HEK293 (cell line): ENCODE results near the gene SLC35F3.

ENCODE experiments used
- CTCF ChIA-PET: fragments of 350-600 bp; formaldehyde crosslinking; extraction: SDS; loops from one replicate; lab custom pipeline; 2021; ENCODE audit warnings: antibody characterized with exemption; lab: Yijun Ruan, JAX
- POLR2A ChIA-PET: fragments of 300-600 bp; formaldehyde crosslinking; extraction: SDS; loops from one replicate; lab custom pipeline; 2020; ENCODE audit warnings: antibody characterized with exemption, inconsistent platforms; lab: Yijun Ruan, JAX
- H3K27ac ChIP-seq: fragments of 200-500 bp; sonication (Bioruptor generic); 2 replicates; pipeline ENCODE4 v1.5.1; 2014; ENCODE audit warnings: low read depth, low read length, control low read depth, inconsistent platforms; ENCODE audit errors: extremely low read depth
- H3K36me3 ChIP-seq, 2 experiments: fragments of 200-500 bp in 1 of 2; sonication (Bioruptor generic) in 1 of 2; 1 replicate in 1 of 2; 2 replicates in 1 of 2; pipeline ENCODE4 v1.5.1; 2014 to 2017; ENCODE audit warnings: inconsistent platforms in 2 of 2, low read length in 2 of 2; ENCODE audit not compliant: control insufficient read depth in 2 of 2, insufficient read depth in 1 of 2
- H3K4me1 ChIP-seq: fragments of 200-500 bp; sonication (Bioruptor generic); 2 replicates; pipeline ENCODE4 v1.5.1; 2014; ENCODE audit warnings: mild to moderate bottlenecking, low read length, inconsistent platforms; ENCODE audit not compliant: control insufficient read depth, insufficient read depth
- H3K4me3 ChIP-seq: 2 replicates; pipeline ENCODE4 v1.5.1; 2011; ENCODE audit warnings: low read depth, mild to moderate bottlenecking, control low read depth, low read length, moderate library complexity
- H3K9me3 ChIP-seq: fragments of 200-500 bp; sonication (Bioruptor generic); 2 replicates; pipeline ENCODE4 v1.5.1; 2014; ENCODE audit warnings: low read depth, low read length, inconsistent platforms; ENCODE audit not compliant: control insufficient read depth, insufficient read depth
- EGR2 ChIP-seq: fragments of 450-650 bp; formaldehyde crosslinking; IDR thresholded peaks from 2 replicates; pipeline ENCODE4 v1.5.1; 2016; ENCODE audit warnings: low read depth, missing biosample characterization, missing genetic modification characterization
- HOXC10 ChIP-seq: sonication (generic); formaldehyde crosslinking; IDR thresholded peaks from 2 replicates; pipeline ENCODE4 v1.8.1; 2023; ENCODE audit warnings: mild to moderate bottlenecking, missing genetic modification reagents
- KLF7 ChIP-seq: fragments of 450-650 bp; formaldehyde crosslinking; IDR thresholded peaks from 2 replicates; pipeline ENCODE4 v1.5.1; 2016; ENCODE audit warnings: missing biosample characterization, missing genetic modification characterization, borderline replicate concordance
- OSR2 ChIP-seq: fragments of 450-650 bp; formaldehyde crosslinking; IDR thresholded peaks from 2 replicates; pipeline ENCODE4 v1.5.1; 2016; ENCODE audit warnings: missing biosample characterization, missing genetic modification characterization
- OVOL3 ChIP-seq: fragments of 450-650 bp; formaldehyde crosslinking; IDR thresholded peaks from 2 replicates; pipeline ENCODE4 v1.5.1; 2016; ENCODE audit warnings: missing biosample characterization, missing genetic modification characterization
- REPIN1 ChIP-seq: fragments of 450-650 bp; formaldehyde crosslinking; IDR thresholded peaks from 2 replicates; pipeline ENCODE4 v1.5.1; 2017; ENCODE audit warnings: missing biosample characterization, missing genetic modification characterization, low read depth
- SCRT1 ChIP-seq: fragments of 450-650 bp; formaldehyde crosslinking; IDR thresholded peaks from 2 replicates; pipeline ENCODE4 v1.5.1; 2016; ENCODE audit warnings: missing biosample characterization, missing genetic modification characterization, borderline replicate concordance
- ZEB2 ChIP-seq: fragments of 450-650 bp; formaldehyde crosslinking; IDR thresholded peaks from 2 replicates; pipeline ENCODE4 v1.5.1; 2016; ENCODE audit warnings: missing biosample characterization, missing genetic modification characterization
- ZFHX2 ChIP-seq: fragments of 450-650 bp; formaldehyde crosslinking; conservative IDR thresholded peaks from 2 replicates; pipeline ENCODE4 v1.5.1; 2016; ENCODE audit warnings: missing biosample characterization, missing genetic modification characterization
- ZNF10 ChIP-seq: fragments of 450-650 bp; formaldehyde crosslinking; IDR thresholded peaks from 2 replicates; pipeline ENCODE4 v1.5.1; 2017; ENCODE audit warnings: missing biosample characterization, missing genetic modification characterization
- ZNF132 ChIP-seq: fragments of 450-650 bp; formaldehyde crosslinking; IDR thresholded peaks from 2 replicates; pipeline ENCODE4 v1.5.1; 2017; ENCODE audit warnings: missing biosample characterization, missing genetic modification characterization, borderline replicate concordance
- ZNF157 ChIP-seq: fragments of 450-650 bp; formaldehyde crosslinking; IDR thresholded peaks from 2 replicates; pipeline ENCODE4 v1.5.1; 2016; ENCODE audit warnings: missing biosample characterization, missing genetic modification characterization
- ZNF202 ChIP-seq: fragments of 450-650 bp; formaldehyde crosslinking; IDR thresholded peaks from 2 replicates; pipeline ENCODE4 v1.5.1; 2016; ENCODE audit warnings: missing biosample characterization, missing genetic modification characterization, borderline replicate concordance
- ZNF292 ChIP-seq: fragments of 450-650 bp; formaldehyde crosslinking; IDR thresholded peaks from 2 replicates; pipeline ENCODE4 v1.5.1; 2016; ENCODE audit warnings: low read depth, missing biosample characterization, missing genetic modification characterization, borderline replicate concordance
- ZNF341 ChIP-seq: fragments of 450-650 bp; formaldehyde crosslinking; IDR thresholded peaks from 2 replicates; pipeline ENCODE4; 2016; ENCODE audit warnings: low read depth, missing biosample characterization, missing genetic modification characterization
- ZNF394 ChIP-seq: fragments of 450-650 bp; formaldehyde crosslinking; IDR thresholded peaks from 2 replicates; pipeline ENCODE4 v1.5.1; 2016; ENCODE audit warnings: missing biosample characterization, missing genetic modification characterization, mild to moderate bottlenecking, moderate library complexity, borderline replicate concordance
- ZNF514 ChIP-seq: fragments of 450-650 bp; formaldehyde crosslinking; IDR thresholded peaks from 2 replicates; pipeline ENCODE4 v1.5.1; 2016; ENCODE audit warnings: missing biosample characterization, missing genetic modification characterization
- ZNF548 ChIP-seq: fragments of 450-650 bp; formaldehyde crosslinking; IDR thresholded peaks from 2 replicates; pipeline ENCODE4 v1.5.1; 2016; ENCODE audit warnings: missing biosample characterization, missing genetic modification characterization
- ZNF555 ChIP-seq: fragments of 450-650 bp; formaldehyde crosslinking; conservative IDR thresholded peaks from 2 replicates; pipeline ENCODE4 v1.5.1; 2017; ENCODE audit warnings: missing biosample characterization, mild to moderate bottlenecking, missing genetic modification characterization, inconsistent platforms
- ZNF645 ChIP-seq: fragments of 450-650 bp; formaldehyde crosslinking; IDR thresholded peaks from 2 replicates; pipeline ENCODE4; 2016; ENCODE audit warnings: missing biosample characterization, missing genetic modification characterization
- ZNF677 ChIP-seq: fragments of 450-650 bp; IDR thresholded peaks from 2 replicates; pipeline ENCODE4 v1.5.0; 2018; ENCODE audit warnings: missing biosample characterization, mild to moderate bottlenecking, missing genetic modification characterization, moderate library complexity
- ZNF785 ChIP-seq: fragments of 450-650 bp; formaldehyde crosslinking; IDR thresholded peaks from 2 replicates; pipeline ENCODE4 v1.5.1; 2016; ENCODE audit warnings: missing biosample characterization, missing genetic modification characterization
- ZNF791 ChIP-seq: fragments of 450-650 bp; formaldehyde crosslinking; IDR thresholded peaks from 2 replicates; pipeline ENCODE4 v1.5.1; 2016; ENCODE audit warnings: missing biosample characterization, missing genetic modification characterization
- TF ChIP-seq, protein P1 (sequence below): fragments of 450-650 bp; formaldehyde crosslinking; IDR thresholded peaks from 2 replicates; pipeline ENCODE4 v1.5.1; 2016; ENCODE audit warnings: missing biosample characterization, missing genetic modification characterization
- TF ChIP-seq, protein P2 (sequence below): fragments of 450-650 bp; formaldehyde crosslinking; IDR thresholded peaks from 2 replicates; pipeline ENCODE4 v1.5.1; 2017; ENCODE audit warnings: missing biosample characterization, missing genetic modification characterization
- TF ChIP-seq, protein P3 (sequence below): fragments of 450-650 bp; formaldehyde crosslinking; IDR thresholded peaks from 2 replicates; pipeline ENCODE4 v1.5.1; 2016; ENCODE audit warnings: missing biosample characterization, missing genetic modification characterization
- TF ChIP-seq, protein P4 (sequence below): fragments of 450-650 bp; IDR thresholded peaks from 2 replicates; pipeline ENCODE4 v1.5.1; 2018; ENCODE audit warnings: missing biosample characterization, missing genetic modification characterization

SLC35F3 gene

GRCh38 chr1:234368320-234369032 is 464.0 kb downstream of the SLC35F3 start:
- no peak overlapping the region for H3K4me3 ChIP-seq
- CTCF ChIA-PET: interaction anchor here (0.6 kb wide), 1 partner anchor 1048 kb away, joined by 3 read pairs; no protein-coding TSS in a partner anchor

DNA sequence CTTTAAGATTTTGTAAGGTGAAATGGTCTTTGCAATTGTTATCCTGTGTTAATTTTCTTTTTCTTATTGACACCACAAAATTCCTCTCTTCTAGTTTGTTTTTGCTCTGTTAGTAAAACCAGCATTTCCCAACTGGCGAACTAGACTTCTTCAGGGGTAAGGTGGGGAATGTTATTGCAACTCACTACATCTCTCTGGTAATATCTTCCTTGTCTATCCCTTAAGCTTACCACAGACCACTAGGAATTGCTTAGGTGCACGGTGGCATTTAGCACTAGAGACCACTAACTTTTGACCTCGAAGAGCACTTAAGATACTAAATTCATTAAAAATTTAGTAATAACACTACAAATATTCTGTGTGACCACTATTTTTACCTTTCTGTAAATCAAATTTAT is 464.6 kb downstream of the SLC35F3 start:
- H3K27ac ChIP-seq: no peak overlapping the region
- POLR2A ChIA-PET: no interaction called here

More at GRCh38 chr1:234368320-234369032, 464.0 kb downstream of the SLC35F3 start:
- H3K9me3 ChIP-seq: no peaks in the 10 kb centered on the region
- H3K27ac ChIP-seq: no peak overlapping the region
- no peaks in the 10 kb centered on the region for H3K36me3 ChIP-seq
- H3K4me1 ChIP-seq: no peaks in the 10 kb centered on the region
- TF ChIP-seq, protein P1, sequence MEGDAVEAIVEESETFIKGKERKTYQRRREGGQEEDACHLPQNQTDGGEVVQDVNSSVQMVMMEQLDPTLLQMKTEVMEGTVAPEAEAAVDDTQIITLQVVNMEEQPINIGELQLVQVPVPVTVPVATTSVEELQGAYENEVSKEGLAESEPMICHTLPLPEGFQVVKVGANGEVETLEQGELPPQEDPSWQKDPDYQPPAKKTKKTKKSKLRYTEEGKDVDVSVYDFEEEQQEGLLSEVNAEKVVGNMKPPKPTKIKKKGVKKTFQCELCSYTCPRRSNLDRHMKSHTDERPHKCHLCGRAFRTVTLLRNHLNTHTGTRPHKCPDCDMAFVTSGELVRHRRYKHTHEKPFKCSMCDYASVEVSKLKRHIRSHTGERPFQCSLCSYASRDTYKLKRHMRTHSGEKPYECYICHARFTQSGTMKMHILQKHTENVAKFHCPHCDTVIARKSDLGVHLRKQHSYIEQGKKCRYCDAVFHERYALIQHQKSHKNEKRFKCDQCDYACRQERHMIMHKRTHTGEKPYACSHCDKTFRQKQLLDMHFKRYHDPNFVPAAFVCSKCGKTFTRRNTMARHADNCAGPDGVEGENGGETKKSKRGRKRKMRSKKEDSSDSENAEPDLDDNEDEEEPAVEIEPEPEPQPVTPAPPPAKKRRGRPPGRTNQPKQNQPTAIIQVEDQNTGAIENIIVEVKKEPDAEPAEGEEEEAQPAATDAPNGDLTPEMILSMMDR (tag by site-specific recombination): peak; percentile 44; the same call in 1 of the 2 replicates
- TF ChIP-seq EGR2 (peak; percentile 94), ZFHX2 (tag by site-specific recombination) (peak; percentile 81)
- TF ChIP-seq, protein P2, sequence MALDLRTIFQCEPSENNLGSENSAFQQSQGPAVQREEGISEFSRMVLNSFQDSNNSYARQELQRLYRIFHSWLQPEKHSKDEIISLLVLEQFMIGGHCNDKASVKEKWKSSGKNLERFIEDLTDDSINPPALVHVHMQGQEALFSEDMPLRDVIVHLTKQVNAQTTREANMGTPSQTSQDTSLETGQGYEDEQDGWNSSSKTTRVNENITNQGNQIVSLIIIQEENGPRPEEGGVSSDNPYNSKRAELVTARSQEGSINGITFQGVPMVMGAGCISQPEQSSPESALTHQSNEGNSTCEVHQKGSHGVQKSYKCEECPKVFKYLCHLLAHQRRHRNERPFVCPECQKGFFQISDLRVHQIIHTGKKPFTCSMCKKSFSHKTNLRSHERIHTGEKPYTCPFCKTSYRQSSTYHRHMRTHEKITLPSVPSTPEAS (tag by site-specific recombination): no peak
- POLR2A ChIA-PET: no interaction called here

DNA sequence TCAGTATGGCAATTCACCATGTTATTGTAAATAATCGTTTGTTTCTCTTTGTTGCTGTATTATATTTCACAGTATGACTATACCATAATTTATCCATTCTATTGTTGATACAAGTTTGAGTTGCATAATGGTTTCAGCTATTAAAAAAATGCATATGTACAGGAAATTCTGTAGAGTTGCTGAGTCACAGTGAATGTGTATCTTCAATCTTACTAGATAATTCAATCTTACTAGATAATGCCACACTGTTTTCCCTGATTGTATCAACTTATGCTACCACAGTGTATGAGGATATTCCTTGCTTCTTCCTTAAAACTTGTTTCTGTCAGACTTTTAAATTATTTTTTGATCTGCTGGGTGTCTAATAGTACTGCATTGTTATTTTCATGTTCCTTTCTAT is 465.3 kb downstream of the SLC35F3 start:
- no peak overlapping the region for H3K4me3 ChIP-seq
- ChIA-PET POLR2A (no interaction called here), CTCF (no interaction called here)
- peaks cover 0 to under 1% of the 10 kb centered on the region in 2 experiments; a peak in 1 of 3 replicates for H3K36me3 ChIP-seq
- H3K9me3 ChIP-seq: no peaks in the 10 kb centered on the region
- H3K27ac ChIP-seq: no peak overlapping the region
- H3K4me1 ChIP-seq: no peaks in the 10 kb centered on the region
- no peak for TF ChIP-seq ZNF514
- TF ChIP-seq KLF7 (tag by site-specific recombination): no peak
- TF ChIP-seq, protein P3, sequence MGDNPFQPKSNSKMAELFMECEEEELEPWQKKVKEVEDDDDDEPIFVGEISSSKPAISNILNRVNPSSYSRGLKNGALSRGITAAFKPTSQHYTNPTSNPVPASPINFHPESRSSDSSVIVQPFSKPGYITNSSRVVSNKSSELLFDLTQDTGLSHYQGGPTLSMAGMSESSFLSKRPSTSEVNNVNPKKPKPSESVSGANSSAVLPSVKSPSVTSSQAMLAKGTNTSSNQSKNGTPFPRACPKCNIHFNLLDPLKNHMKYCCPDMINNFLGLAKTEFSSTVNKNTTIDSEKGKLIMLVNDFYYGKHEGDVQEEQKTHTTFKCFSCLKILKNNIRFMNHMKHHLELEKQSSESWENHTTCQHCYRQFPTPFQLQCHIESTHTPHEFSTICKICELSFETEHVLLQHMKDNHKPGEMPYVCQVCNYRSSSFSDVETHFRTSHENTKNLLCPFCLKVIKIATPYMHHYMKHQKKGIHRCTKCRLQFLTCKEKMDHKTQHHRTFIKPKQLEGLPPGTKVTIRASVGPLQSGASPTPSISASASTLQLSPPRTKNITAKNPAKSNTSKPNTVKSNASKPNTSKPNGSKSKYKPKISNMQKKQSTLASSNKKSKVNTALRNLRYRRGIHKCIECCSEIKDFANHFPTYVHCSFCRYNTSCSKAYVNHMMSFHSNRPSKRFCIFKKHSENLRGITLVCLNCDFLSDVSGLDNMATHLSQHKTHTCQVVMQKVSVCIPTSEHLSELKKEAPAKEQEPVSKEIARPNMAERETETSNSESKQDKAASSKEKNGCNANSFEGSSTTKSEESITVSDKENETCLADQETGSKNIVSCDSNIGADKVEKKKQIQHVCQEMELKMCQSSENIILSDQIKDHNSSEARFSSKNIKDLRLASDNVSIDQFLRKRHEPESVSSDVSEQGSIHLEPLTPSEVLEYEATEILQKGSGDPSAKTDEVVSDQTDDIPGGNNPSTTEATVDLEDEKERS (tag by site-specific recombination): no peak
- TF ChIP-seq ZNF791 (tag by site-specific recombination): no peak
- no peak for TF ChIP-seq REPIN1 (tag by site-specific recombination)
- TF ChIP-seq ZNF202 (tag by site-specific recombination): no peak
- no peak for TF ChIP-seq OVOL3 (tag by site-specific recombination)
- TF ChIP-seq SCRT1: no peak
- TF ChIP-seq ZNF132 (tag by site-specific recombination): no peak
- no peak for TF ChIP-seq ZNF645
- no peak for TF ChIP-seq OSR2 (tag by site-specific recombination)
- no peak for TF ChIP-seq ZNF555 (tag by site-specific recombination)
- no peak for TF ChIP-seq ZNF292 (tag by site-specific recombination)
- TF ChIP-seq, protein P4, sequence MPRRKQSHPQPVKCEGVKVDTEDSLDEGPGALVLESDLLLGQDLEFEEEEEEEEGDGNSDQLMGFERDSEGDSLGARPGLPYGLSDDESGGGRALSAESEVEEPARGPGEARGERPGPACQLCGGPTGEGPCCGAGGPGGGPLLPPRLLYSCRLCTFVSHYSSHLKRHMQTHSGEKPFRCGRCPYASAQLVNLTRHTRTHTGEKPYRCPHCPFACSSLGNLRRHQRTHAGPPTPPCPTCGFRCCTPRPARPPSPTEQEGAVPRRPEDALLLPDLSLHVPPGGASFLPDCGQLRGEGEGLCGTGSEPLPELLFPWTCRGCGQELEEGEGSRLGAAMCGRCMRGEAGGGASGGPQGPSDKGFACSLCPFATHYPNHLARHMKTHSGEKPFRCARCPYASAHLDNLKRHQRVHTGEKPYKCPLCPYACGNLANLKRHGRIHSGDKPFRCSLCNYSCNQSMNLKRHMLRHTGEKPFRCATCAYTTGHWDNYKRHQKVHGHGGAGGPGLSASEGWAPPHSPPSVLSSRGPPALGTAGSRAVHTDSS (tag by site-specific recombination): no peak
- TF ChIP-seq ZEB2 (tag by site-specific recombination): no peak
- no peak for TF ChIP-seq EGR2

More for the DNA sequence above, 464.6 kb downstream of the SLC35F3 start:
- H3K4me1 ChIP-seq: no peaks in the 10 kb centered on the region
- CTCF ChIA-PET: no interaction called here
- no peaks in the 10 kb centered on the region for H3K9me3 ChIP-seq
- H3K4me3 ChIP-seq: no peak overlapping the region
- TF ChIP-seq ZNF677 (no peak), ZNF548 (no peak), ZNF394 (tag by site-specific recombination) (no peak), ZNF785 (tag by site-specific recombination) (no peak), ZNF157 (no peak), ZNF341 (tag by site-specific recombination) (no peak), ZNF10 (tag by site-specific recombination) (no peak), HOXC10 (no peak)
- H3K36me3 ChIP-seq: no peaks in the 10 kb centered on the region
